Dedifferentiated amniotic fluid mesenchymal stem cell (primary cell): ENCODE results near the gene ACSM6.
"Not testable (repeated sequence)": the region's sequence is repeated elsewhere in the genome, so short reads cannot be mapped to it uniquely, and the experiment has no call there.

Experiments used
- DNase-seq: peaks from one replicate; pipeline ENCODE4 v3.0.0-alpha.2; 2016; ENCODE audit errors: extremely low spot score

The ACSM6 gene, protein sequence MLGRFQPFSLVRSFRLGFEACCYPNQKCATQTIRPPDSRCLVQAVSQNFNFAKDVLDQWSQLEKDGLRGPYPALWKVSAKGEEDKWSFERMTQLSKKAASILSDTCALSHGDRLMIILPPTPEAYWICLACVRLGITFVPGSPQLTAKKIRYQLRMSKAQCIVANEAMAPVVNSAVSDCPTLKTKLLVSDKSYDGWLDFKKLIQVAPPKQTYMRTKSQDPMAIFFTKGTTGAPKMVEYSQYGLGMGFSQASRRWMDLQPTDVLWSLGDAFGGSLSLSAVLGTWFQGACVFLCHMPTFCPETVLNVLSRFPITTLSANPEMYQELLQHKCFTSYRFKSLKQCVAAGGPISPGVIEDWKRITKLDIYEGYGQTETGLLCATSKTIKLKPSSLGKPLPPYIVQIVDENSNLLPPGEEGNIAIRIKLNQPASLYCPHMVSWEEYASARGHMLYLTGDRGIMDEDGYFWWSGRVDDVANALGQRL

DNA sequence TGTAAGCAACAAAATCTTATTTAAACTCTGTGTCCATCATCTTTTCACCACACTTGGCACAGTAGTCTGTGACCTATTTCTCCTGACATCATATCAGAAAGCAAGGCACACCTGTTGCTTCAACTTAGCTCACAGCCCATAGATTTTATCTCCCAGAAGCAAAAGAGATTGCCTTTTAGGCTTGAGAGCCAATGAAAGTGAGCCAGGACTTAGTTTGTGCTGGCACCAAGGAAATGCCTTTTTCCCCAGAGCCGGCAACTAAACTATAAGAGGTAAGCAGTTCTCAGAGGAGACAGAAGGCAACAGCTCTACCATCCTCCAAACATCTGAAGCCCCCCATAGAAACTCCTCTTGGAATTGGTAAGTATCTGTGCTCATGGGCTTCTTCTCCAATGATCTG, at the start of gene ACSM6:
TSS of gene ACSM6 (plus strand) at position 295 of the 400 bp plus-strand sequence. CDS start 248 bp downstream, outside the sequence.
- DNase-seq, result no peak

DNA sequence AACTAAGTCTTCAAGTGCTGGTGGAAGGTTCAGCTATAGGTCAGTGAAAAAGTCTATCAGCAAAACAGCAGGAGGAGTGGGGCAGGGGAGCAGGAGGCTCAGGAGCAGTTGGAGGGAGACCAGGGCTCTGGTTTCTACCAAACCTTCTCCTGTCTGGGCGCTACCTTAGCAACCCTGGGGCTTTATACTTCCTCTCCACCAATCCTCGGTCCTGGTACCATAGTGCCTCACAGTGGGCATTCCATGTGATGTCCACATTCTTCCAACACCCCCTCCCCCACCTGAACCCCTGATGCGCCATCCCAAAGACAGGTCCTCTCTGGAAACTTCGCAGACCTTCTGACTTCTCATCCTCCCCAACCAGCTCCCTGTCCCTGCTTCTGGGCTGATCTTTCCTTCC, 25.3 kb upstream of the ACSM6 start:
- peak; percentile 2 for DNase-seq

DNA sequence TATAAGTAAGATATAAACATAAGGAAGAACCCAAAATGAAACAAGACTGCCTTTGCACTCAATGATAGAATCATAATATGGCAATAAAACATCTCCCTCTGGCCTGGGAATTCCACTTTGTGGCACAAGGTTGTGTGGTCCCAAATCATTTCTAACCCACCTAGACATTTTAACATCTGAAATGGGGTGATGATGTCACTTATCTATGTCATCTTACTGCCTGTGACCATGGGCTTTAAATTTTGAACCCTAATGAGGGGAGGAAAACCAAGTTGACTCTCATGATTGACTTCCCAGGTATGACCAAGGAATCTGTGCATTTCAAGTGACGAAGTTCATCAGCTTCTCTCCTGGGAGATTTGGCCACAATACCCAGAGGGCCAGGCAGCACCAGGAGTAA, 24.5 kb upstream of the ACSM6 start:
- DNase-seq, result peak; percentile 13

DNA sequence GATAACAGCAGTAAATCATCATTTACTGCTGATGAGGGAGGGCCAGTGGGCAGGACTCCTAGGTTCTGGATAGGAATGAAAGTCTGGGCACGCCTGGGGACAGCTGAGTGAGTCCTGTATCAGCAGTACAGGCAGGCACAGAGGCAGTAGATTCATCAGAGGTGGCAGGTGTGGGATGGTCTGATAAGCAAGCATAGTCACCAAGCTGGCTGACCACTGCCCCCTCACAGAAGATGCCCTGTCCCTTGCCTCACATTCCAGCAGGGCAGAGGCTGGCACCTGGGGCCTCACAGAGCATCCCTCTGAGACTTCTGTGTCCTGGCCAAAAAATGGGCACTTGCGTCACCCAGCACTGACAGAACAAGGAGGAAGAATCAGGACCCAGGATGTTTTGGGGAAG, 23.2 kb upstream of the ACSM6 start:
- no peak for DNase-seq

DNA sequence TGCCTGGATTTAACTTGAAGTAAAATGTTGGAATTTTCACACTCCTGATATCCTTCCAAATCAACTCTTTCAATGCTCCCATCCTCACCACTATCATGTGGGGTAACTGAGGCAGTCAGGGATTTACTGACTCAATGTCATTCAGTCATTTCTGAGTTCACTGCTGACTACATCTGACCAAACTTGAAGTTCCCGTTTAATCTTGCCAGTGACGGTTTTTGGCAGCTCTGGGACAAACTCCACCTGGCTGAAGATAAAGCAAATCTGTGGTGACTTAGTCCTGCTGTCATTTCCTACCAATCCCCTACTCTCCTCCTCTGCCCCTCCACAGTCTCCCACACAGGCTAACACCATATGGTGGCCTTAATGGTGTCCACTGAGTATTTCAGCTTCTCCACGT, 22.7 kb upstream of the ACSM6 start:
- no peak for DNase-seq

DNA sequence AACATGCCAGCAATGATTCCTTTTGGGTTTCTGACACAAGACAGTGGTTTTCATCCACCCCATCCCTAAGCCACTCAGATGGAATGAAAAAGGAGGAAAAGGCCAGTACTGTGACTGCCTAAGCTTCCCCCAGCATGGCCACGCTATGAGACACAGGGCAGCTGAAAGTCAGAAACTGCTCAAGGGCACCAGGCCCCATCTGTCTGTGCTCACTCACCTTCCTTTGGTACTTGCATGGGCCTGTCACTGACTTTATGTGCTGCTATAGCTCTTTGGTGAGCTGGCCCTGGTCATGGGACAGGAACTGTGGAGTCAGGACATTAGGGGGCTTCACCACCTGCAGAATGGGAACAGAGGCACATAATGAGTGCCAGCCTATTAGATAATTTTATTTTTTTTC, 21.2 kb upstream of the ACSM6 start:
- DNase-seq, result peak; percentile 10

DNA sequence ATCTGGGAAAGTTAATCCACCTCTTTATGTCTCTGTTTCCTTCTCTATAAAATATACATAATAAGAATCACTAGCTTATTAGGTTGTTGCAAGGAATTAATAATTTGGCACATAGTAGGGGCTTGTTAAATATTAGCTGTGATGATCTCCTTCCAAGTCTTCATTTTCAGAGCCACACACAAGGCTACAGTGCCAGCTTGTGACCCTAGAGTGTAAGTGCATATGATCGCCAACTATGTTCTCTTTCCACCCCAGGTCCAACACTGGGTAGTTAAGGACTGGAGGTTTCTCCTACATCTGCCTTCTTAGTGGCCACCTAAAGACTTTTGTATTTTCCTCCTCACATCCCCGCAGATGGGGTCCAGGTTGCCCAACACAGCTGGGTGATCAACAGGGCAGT, 17.9 kb upstream of the ACSM6 start:
- DNase-seq, result no peak

DNA sequence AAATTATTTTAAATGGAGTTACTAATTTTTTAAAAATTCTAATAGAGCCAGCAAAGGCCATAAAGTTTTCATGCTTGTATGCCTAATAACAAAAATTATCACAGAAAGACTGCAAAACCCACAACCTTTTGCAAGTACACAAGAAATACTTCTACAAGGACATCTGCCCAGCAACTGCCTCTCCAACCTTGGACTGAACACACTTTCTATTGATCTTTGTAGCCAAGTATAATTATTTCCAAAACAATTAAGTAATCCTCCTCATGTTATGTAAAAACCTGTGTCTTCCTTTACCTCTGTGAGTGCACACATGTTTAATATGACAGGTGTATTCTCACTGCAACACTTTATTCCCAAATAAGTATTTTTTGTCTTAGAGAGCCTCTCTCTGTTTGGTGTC, 16.6 kb upstream of the ACSM6 start:
- DNase-seq, result no peak

DNA sequence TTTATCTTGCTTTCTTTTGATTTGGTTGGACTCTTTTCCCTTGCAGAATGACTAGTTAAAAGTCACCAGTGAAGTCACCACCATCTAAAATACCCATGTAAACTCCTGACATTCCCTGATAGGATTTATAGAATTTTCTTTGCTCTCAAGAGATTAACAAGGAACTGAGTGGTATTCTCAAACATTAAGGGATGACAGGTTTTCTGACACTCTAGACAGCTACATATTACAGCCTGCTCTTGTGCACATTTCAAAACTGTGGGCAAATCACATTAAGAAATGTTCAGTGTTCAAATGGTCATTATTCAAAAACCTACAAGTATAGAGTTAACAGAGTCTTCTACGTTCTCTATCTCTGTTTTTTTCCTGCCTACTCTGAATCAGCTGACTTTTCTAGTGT, 15.8 kb upstream of the ACSM6 start:
- DNase-seq, result no peak

DNA sequence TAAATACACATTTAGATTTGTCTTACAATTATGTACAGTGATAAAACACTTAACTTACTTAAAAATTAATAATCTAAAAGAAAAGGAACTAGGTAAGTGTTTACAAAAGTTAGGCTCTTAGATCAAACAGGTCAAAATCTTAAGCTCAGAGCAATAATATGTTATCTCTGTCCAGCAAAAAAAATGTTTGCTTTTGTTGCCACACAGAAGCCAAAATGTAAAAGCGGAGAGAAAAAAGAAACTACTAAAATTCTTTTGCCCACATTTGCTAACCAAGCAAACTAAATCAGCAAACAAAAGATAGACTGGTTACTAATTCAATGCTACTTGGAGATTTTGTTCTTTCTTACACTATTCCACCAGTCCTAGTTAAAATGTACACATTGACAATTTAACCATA, 15.2 kb upstream of the ACSM6 start:
- DNase-seq, result no peak

DNA sequence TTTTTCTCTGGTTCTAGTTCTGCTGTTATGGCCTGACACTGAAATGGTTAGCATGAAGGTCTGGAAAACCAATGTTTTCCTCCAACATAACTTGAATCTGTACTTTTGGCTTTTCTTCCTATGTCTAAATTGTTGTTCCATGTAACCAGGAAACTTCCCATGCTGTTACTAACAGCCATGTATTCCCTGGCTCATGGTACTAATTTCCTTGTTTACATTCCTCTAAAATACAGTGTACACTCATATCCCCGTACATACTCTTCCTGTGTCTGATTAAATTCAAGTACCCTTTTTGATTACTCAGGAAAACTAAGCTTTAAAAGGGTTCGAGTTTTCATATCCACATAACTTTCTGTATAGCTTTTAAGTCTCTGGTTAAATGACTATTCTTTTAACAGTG, 12.3 kb upstream of the ACSM6 start:
- no peak for DNase-seq

DNA sequence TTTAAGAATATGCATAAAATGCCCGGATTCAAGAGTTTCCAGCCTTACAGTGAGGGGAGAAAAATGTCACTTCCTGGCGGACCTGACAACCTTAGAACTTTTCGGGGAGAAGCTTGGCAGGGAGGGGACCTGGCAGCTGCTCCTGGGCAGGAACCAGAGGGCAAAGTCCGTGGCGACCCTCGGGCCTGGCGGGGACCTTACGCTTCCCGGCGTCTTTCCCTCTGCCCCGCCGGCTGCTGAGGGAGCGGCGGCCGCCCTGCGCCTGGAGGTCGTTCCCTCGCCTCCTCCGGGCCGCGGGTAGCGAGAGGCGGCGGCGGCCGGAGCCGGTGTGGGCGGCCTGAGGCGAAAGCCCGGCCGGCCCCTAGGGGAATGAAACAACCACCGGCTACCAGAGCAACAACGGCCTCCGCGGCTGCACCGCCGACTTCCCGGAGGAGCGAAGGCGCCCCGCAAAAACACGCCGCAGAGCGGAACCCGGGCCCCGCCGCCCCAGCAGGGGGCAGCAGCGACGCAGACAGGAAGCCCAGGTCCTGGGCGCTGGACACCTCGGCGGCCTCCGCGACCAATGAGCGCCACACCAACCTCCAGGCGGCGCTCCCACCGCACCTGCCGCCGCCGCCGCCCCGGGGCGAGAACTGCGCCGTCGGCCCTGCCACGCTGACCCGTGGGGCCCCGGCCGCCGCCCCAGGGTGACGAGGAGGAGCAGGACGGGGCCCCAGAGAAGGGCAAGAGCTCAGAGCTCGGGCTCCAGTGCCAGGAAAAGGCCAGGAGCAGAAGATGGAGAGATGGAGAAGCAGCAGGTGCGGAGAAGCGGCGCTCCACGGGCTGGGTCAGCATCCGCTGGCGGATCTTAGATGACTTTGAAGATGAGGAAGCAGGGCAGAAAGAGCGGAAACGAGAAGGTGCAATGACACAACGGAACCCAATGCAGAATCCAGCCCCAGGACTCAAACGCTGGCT, 10.5 kb upstream of the ACSM6 start:
- DNase-seq, result peak; percentile 67

DNA sequence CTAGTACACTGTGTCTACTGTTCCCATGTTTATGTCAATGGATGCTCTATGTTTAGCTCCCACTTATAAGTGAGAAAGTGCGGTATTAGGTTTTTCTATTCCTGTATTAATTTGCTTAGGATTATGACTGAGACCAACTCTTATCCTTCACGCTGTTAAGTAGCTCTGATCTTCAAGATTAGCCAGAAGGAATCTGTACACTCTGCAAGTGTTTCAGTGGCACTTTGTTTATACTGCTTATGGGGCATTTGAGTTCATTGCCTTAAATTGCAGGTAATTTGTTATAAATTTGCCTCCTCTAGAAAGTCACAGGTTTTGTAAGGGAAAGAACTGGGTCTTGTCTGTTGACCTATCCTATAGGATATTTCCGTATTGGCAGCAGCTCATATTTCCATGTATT, 6.4 kb upstream of the ACSM6 start:
- no peak for DNase-seq

DNA sequence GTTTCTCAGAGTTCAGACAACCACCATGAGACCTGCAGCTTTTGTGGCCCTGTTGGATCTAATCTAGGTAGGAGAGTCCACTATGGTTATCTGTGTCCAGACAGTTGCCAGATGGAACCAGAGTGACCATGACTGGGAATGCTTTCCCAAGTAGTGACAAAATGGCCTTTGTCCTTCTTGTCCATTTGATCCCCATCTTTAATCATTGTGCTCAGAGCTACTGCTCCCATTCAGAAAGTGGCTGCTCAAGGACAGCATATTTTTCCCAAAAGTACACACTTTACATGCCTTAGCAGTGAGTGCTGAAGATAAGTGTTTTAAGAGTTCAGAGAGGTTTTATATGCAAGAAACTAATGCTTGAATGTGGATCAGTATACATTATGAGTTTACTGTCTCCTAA, 5.4 kb upstream of the ACSM6 start:
- no peak for DNase-seq

DNA sequence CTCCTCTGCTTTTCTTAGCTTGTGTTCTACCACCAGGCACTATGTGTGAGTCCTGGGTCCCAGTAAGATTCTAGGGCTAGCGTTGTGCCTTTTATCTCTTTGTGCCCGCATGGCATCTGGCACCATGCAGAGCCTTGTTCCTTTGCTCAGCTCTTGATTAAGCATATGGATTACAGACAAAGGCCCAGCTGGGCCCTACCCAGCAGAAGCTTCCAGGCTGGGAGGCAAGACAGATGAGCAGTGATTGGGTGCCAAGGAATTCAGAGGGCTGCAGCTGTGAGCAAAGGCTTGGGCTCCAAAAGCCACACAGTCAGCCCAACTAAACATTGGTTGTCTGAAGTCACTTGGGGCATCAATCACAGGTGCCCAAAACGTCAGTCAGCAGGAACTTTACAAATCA, 2.0 kb downstream of the ACSM6 start:
- no peak for DNase-seq

DNA sequence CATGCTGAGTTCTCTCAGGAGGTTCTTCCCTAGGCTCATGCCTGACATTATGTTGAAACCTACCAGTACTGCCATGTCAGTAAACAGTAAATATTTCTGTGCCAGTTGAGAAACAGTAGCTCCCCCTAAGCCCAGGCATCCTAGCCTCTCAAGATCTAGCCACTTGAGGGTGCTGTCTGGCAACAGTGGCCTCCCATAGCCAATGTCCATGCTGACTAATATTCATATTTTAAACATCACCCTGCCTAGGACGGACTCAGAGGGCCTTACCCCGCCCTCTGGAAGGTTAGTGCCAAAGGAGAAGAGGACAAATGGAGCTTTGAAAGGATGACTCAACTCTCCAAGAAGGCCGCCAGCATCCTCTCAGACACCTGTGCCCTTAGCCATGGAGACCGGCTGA, 7.7 kb downstream of the ACSM6 start:
- no peak for DNase-seq

DNA sequence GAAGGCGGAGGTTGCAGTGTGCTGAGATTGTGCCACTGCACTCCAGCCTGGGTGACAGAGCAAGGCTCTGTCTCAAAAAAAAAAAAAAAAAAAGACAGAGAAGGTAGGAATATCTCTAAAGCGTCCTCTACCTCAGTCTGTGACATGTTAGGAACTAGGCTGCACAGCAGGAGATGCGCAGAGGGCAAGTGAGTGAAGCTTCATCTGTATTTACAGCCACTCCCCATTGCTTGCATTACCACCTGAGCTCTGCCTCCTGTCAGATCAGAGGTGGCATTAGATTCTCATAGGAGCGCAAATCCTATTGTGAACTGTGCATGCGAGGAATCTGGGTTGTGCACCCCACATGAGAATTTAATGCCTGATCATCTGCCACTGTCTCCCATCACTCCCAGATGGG, 8.8 kb downstream of the ACSM6 start:
- not testable (repeated sequence) for DNase-seq

DNA sequence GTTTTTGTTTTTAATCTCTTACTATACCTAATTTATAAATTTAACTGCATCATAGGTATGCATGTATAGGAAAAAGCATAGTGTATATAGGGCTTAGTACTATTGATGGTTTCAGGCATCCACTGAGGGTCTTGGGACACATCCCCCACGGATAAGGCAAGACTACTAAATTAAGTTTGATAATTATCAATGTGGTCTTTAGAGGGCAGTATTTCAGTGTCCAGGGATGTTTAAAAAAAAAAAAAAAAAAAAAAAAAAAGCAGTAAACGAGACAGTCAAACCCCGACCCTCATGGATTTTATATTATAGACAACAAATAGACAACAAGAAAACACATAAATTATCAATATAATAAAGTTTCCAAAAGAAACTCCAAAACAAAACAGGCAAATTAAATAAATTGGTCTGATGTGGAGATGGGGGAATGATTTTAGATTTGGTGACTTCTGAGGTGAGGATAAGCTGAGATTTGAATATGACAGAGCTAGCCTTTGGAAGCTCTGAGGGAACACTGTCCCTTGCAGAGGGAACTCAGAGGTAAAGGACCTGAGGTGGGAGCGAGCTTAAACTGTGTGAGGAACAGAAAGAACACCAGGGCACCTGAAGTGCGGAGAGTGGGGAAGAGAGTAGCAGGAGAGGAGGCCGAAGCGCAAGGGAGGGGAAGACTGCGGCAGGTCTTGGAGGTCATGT, 14.8 kb downstream of the ACSM6 start:
- no peak for DNase-seq

DNA sequence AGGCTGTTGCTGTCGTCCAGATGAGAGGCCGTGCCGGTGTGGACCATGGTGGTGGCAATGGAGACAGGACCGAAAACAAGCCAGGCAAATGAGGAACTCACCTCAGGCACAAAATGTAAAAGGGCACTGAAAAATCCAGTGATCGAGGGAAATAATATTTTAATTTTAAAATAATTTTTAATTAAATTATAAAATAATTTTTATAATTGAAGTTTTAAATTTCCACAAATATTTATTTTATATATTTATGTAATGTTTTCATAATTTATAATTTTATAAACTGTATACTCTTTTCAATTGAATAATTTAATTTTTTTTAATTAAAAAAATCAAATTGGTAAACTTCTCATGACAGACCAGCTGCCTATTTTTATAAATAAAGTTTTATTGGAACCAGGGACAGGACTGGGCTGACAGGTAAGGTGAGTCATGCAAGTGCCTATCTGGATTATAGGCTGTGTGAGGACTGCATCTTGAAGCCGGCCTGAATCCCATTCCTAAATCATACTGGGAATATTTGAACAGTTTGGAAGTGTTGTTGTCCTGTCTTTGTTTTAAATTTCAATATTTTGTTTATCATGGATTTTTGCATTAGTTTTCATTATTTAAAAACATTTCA, 15.6 kb downstream of the ACSM6 start:
- no peak for DNase-seq

DNA sequence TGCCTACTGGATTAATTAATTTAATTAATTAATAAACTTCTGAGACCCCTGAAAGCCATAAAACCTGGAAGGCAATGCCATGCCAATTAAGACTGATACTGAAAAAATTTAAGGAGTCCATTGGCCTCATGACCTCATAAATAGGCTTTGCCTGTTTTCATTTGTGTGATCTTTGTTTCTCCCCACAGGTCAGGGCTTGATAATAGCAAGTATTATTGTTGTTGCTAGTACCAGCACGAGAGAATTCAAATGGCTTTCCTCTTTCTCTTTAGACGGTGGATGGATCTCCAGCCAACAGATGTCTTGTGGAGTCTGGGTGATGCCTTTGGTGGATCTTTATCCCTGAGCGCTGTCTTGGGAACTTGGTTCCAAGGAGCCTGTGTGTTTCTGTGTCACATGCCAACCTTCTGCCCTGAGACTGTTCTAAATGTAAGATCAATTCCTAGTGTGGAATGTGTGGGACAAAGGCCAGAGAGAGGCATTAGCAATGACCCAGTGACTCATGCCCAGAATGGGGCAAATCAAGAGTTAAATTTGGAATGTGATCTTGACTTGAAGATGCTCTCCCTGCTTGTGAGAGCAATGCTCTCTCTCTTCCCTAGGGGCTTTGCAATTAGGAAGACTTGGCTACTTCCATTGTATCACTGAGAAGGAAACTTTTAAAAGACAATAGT, 17.7 kb downstream of the ACSM6 start:
- DNase-seq, result no peak

DNA sequence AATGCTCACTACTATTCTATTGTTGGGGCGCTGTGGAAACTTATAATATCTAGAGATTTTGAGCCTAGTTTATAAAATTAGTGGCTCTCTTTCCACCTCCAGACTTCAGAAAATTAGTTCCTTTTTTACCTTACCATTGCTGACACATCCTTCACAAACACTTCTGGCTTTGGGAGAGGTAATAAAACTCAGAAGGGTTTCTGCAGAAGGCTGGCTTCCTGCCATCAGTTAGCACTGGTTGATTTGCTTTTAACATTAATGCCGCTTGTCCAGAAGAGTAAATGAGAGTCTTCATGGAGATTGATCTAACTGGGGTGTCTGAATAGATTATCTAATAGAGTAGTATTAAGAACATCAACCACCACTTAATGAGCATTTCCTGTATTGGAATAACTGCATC, 20.3 kb downstream of the ACSM6 start:
- DNase-seq, result no peak
